PFSK-1 (cell line): ENCODE measurements around the gene AMPD2.

ENCODE experiments used
- FOXP2 ChIP-seq: optimal IDR thresholded peaks from 2 replicates; pipeline ENCODE3; 2011; ENCODE audit warnings: borderline replicate concordance, control low read depth, inconsistent platforms; ENCODE audit not compliant: insufficient read depth; ENCODE audit errors: extremely low read length, extremely low read depth
- POLR2AphosphoS5 ChIP-seq: IDR thresholded peaks from 2 replicates; pipeline ENCODE4 v1.6.1; 2012; ENCODE audit warnings: low read depth, mild to moderate bottlenecking, control low read depth, low read length, moderate library complexity
- REST ChIP-seq, 2 experiments: IDR thresholded peaks; 2 replicates each; pipeline versions ENCODE4 v1.6.1 to v1.8.0; 2011 to 2012; ENCODE audit warnings: low read depth in 2 of 2, low read length in 2 of 2, control low read depth in 1 of 2, inconsistent platforms in 1 of 2, mild to moderate bottlenecking in 1 of 2, moderate library complexity in 1 of 2; ENCODE audit not compliant: insufficient read depth in 1 of 2
- SIN3A ChIP-seq: IDR thresholded peaks from 2 replicates; pipeline ENCODE4 v1.6.1; 2012; ENCODE audit warnings: mild to moderate bottlenecking, low read length, moderate library complexity, borderline replicate concordance; ENCODE audit not compliant: insufficient read depth
- TAF1 ChIP-seq: IDR thresholded peaks from 2 replicates; pipeline ENCODE4 v1.6.1; 2012; ENCODE audit warnings: low read length, control low read depth, borderline replicate concordance; ENCODE audit not compliant: insufficient read depth

AMPD2 gene

GRCh38 chr1:109592916-109593315 lies 26.7 kb upstream of the AMPD2 start:
- TF ChIP-seq TAF1 (no peak), REST (IDR thresholded peaks at IDR 0.05; ENCODE audit: insufficient read depth in 1 of 2, low read depth in 2 of 2, low read length in 2 of 2) (no peak), FOXP2 (no peak)

- TF ChIP-seq POLR2AphosphoS5 (no peak), SIN3A (no peak), FOXP2 (no peak), REST (IDR thresholded peaks at IDR 0.05; ENCODE audit: insufficient read depth in 1 of 2, low read depth in 2 of 2, low read length in 2 of 2) (no peak), TAF1 (no peak)
These were observed 24.1 kb upstream of the AMPD2 start for GRCh38 chr1:109595531-109595930.

- no peak for TF ChIP-seq SIN3A
These were observed 21.5 kb upstream of the AMPD2 start for GRCh38 chr1:109598156-109598555.

- TF ChIP-seq POLR2AphosphoS5 (no peak), SIN3A (no peak), REST (IDR thresholded peaks at IDR 0.05; ENCODE audit: insufficient read depth in 1 of 2, low read depth in 2 of 2, low read length in 2 of 2) (no peak)
These were observed 21.0 kb upstream of the AMPD2 start for GRCh38 chr1:109598655-109599054.

GRCh38 chr1:109603229-109603628 lies 16.4 kb upstream of the AMPD2 start:
- no peak for TF ChIP-seq FOXP2
- no peak for TF ChIP-seq TAF1
- TF ChIP-seq REST (IDR thresholded peaks at IDR 0.05; ENCODE audit: insufficient read depth in 1 of 2, low read depth in 2 of 2, low read length in 2 of 2), result no peak
- no peak for TF ChIP-seq POLR2AphosphoS5
- no peak for TF ChIP-seq SIN3A

GRCh38 chr1:109605381-109605780 lies 14.3 kb upstream of the AMPD2 start:
- no peak for TF ChIP-seq TAF1
- TF ChIP-seq SIN3A, result no peak
- no peak for TF ChIP-seq FOXP2
- no peak for TF ChIP-seq REST (IDR thresholded peaks at IDR 0.05; ENCODE audit: insufficient read depth in 1 of 2, low read depth in 2 of 2, low read length in 2 of 2)
- no peak for TF ChIP-seq POLR2AphosphoS5
